ENCODE measurements around the gene PRR35.
A peak's percentile ranks its signal among the peaks of the same experiment; 100 is the strongest.

Gene PRR35

GRCh38 chr16:576823-577201 lies 16.6 kb downstream of the PRR35 start:
- TF ChIP-seq Cebpa-rat (IDR thresholded peaks at IDR 0.05) = no peak
- peaks cover 0 to 71% (median 49%) of the 10 kb centered on the region in 11 experiments; a peak in 18 of 22 replicates for H4K20me1 ChIP-seq
- H3K4me2 ChIP-seq = peak overlapping the region; percentile 47 to 90 (median 66)
- H3K9me3 ChIP-seq (replicated peaks in 1 of 11) = no peaks in the 10 kb centered on the region
- H3K4me3 ChIP-seq = peak overlapping the region in 2 of 10 experiments; percentile 2 to 3; a peak in 2 of 20 replicates
- peaks cover 12 to 60% (median 28%) of the 10 kb centered on the region in 11 experiments for H3K36me3 ChIP-seq
- H3K27ac ChIP-seq = peak overlapping the region in 3 of 11 experiments; percentile 46 to 53 (median 52); a peak in 5 of 22 replicates
- no peaks in the 10 kb centered on the region for H3K27me3 ChIP-seq
- H3K9ac ChIP-seq = peak overlapping the region in 10 of 11 experiments; percentile 37 to 75 (median 56); a peak in 14 of 22 replicates
- peaks cover 19 to 67% (median 48%) of the 10 kb centered on the region in 10 experiments for H3K4me1 ChIP-seq

DNA sequence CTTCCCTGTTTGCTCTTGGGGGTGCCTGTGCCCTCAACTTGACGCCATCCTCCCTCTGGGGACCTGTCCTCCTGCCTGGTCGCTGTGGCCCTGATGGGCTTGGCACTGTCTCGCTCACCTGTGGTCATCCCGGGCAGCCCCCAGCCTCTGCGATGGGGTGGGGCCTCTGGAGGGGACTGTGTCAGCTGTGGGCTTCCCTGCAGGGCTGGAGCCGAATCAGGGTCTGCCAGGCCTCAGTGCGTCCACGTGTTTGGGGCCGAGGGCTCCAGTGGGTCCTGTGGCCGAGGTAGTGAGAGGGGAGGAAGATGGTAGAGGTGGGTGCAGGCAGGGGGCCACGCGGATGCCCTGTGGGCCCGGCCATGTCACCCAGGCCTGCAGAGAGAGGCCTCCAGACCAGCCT lies 17.6 kb downstream of the PRR35 start:
- Histone ChIP-seq H3K4me3 (no peak overlapping the region), H3K9me3 (replicated peaks in 1 of 11) (no peaks in the 10 kb centered on the region), H3K27ac (peak overlapping the region in 1 of 11 experiments; percentile 9; a peak in 1 of 22 replicates), H3K9ac (peak overlapping the region in 4 of 11 experiments; percentile 3 to 56 (median 47); a peak in 9 of 22 replicates), H3K4me1 (peaks cover 19 to 62% (median 53%) of the 10 kb centered on the region in 10 experiments), H3K4me2 (peak overlapping the region in 8 of 11 experiments; percentile 26 to 89 (median 52); a peak in 11 of 22 replicates), H3K27me3 (no peaks in the 10 kb centered on the region), H4K20me1 (peaks cover 0 to 65% (median 40%) of the 10 kb centered on the region in 11 experiments; a peak in 17 of 22 replicates), H3K36me3 (peaks cover 9 to 50% (median 25%) of the 10 kb centered on the region in 11 experiments; a peak in 21 of 22 replicates)
- TF ChIP-seq Cebpa-rat (IDR thresholded peaks at IDR 0.05) = no peak

- H3K9me3 ChIP-seq (replicated peaks in 1 of 11) = no peaks in the 10 kb centered on the region
- peaks cover 0 to 65% (median 35%) of the 10 kb centered on the region in 11 experiments; a peak in 17 of 22 replicates for H4K20me1 ChIP-seq
- H3K36me3 ChIP-seq = peaks cover 9 to 44% (median 25%) of the 10 kb centered on the region in 11 experiments; a peak in 21 of 22 replicates
- TF ChIP-seq Cebpa-rat (IDR thresholded peaks at IDR 0.05) = no peak
- H3K4me2 ChIP-seq = peak overlapping the region in 9 of 11 experiments; percentile 26 to 89 (median 48); a peak in 13 of 22 replicates
- H3K27me3 ChIP-seq = no peaks in the 10 kb centered on the region
- H3K4me1 ChIP-seq = peaks cover 22 to 63% (median 57%) of the 10 kb centered on the region in 10 experiments
- no peak overlapping the region for H3K4me3 ChIP-seq
- peak overlapping the region in 5 of 11 experiments; percentile 3 to 56 (median 45); a peak in 7 of 22 replicates for H3K9ac ChIP-seq
- H3K27ac ChIP-seq = no peak overlapping the region
Observed at GRCh38 chr16:578232-578869, 18.2 kb downstream of the PRR35 start.

GRCh38 chr16:578870-579405 lies 18.7 kb downstream of the PRR35 start:
- peaks cover 28 to 69% (median 62%) of the 10 kb centered on the region in 10 experiments for H3K4me1 ChIP-seq
- H3K9me3 ChIP-seq (replicated peaks in 1 of 11) = no peaks in the 10 kb centered on the region

DNA sequence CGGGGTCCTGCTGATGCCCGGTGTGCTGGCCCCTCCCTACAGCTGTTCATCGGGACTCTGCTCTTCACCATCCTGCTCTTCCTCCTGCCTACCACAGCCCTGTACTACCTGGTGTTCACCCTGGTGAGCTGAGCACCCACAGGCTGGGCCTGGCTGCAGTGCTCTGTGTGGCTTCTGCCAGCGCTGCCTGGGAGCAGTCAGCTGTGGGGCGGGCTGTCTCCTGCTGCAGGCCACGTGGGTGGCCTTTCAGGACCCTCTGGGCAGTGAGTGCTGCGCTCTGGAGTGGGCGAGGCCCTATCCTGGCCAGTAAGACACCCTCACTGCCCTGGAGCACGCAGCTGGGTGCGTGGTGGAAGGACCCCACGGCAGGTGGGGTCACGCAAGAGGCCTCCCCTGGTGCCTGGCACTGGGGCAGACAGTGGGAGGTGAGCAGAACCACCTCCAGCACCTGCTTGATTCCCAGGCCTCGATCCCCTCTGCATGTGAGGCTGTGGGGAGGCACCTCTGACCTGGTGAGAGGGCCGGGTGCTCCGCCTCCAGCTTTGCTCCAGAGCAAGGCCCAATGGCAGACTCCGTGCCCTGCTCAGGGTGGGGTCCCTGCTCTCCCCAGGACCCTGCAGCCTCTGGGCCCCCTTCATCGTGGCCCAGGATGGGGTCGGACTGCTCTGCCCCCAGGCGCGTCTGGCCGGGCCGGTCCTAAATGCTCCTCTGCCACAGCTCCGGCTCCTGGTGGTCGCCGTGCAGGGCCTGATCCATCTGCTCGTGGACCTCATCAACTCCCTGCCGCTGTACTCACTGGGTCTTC lies 20.1 kb downstream of the PRR35 start:
- Histone ChIP-seq H3K27ac (no peak overlapping the region), H3K4me1 (peaks cover 28 to 66% (median 59%) of the 10 kb centered on the region in 10 experiments), H3K9me3 (replicated peaks in 1 of 11) (no peaks in the 10 kb centered on the region), H3K9ac (peak overlapping the region in 5 of 11 experiments; percentile 7 to 50 (median 24); a peak in 5 of 22 replicates), H3K27me3 (no peaks in the 10 kb centered on the region), H3K36me3 (peaks cover 0 to 24% (median 8%) of the 10 kb centered on the region in 11 experiments; a peak in 16 of 22 replicates), H3K4me2 (peak overlapping the region in 3 of 11 experiments; percentile 18 to 27 (median 26); a peak in 3 of 22 replicates), H4K20me1 (peaks cover 0 to 58% (median 26%) of the 10 kb centered on the region in 11 experiments; a peak in 16 of 22 replicates), H3K4me3 (no peak overlapping the region)
- TF ChIP-seq Cebpa-rat (IDR thresholded peaks at IDR 0.05) = no peak

More at GRCh38 chr16:578870-579405, 18.7 kb downstream of the PRR35 start:
- TF ChIP-seq Cebpa-rat (IDR thresholded peaks at IDR 0.05) = no peak
- Histone ChIP-seq H3K27ac (no peak overlapping the region), H3K4me2 (peak overlapping the region in 10 of 11 experiments; percentile 37 to 89 (median 58); a peak in 17 of 22 replicates), H3K36me3 (peaks cover 9 to 39% (median 22%) of the 10 kb centered on the region in 11 experiments; a peak in 21 of 22 replicates), H3K9ac (peak overlapping the region in 4 of 11 experiments; percentile 39 to 56 (median 47); a peak in 3 of 22 replicates), H3K4me3 (no peak overlapping the region; a peak in 1 of 20 replicates), H4K20me1 (peaks cover 0 to 65% (median 37%) of the 10 kb centered on the region in 11 experiments; a peak in 16 of 22 replicates), H3K27me3 (no peaks in the 10 kb centered on the region)

DNA sequence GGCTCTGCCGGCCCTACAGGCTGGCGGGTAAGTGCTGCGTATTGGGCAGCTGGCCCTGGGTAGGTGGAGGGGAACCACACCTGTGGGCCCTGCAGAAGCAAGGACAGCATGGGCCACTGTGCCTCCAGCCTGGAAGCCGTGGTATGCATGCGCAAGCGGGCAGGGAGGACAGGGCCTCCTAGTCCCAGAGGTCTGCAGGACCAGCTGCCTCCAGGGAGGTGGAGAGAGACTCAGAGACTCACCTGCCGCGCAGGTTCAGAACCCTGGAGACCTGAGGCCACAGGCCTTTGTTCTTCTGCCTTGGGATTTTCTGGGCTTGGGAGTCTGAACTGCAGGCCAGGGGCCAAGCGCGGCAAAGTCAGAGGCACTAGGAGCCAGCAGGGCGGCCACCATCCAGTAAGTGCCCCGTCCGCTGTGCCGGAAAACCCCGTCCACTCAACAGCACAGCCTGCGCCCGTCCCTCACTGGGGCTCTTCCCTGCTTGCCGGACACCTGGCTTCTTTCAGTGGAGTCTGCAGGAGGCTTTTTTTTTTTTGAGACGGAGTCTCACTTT lies 20.8 kb downstream of the PRR35 start:
- Histone ChIP-seq H3K27me3 (no peaks in the 10 kb centered on the region), H3K9me3 (replicated peaks in 1 of 11) (no peaks in the 10 kb centered on the region), H4K20me1 (peaks cover 0 to 58% (median 19%) of the 10 kb centered on the region in 11 experiments; a peak in 15 of 22 replicates), H3K4me2 (no peak overlapping the region), H3K9ac (no peak overlapping the region; a peak in 1 of 22 replicates), H3K4me1 (peaks cover 21 to 63% (median 52%) of the 10 kb centered on the region in 10 experiments), H3K36me3 (peaks cover 0 to 18% (median 1%) of the 10 kb centered on the region in 11 experiments; a peak in 9 of 22 replicates), H3K4me3 (no peak overlapping the region), H3K27ac (no peak overlapping the region)
- TF ChIP-seq Cebpa-rat (IDR thresholded peaks at IDR 0.05) = no peak

DNA sequence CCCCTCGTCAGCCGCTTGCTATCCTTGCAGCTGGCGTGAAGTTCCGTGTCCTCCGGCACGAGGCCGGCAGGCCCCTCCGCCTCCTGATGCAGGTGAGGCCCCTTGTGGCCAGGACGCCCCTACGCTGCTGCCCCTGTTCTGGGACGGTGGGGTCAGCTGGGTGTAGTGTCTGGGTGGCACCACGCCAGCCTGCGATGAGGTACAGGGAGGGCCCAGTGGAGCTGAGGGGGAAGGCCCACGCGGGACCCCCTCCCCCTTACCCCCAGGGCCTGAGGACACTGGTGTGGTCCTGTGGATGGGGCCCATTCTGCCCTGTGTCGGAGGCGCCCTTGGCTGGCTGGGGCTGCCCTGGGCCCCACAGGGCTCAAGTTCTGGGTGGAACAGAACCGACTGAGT lies 22.0 kb downstream of the PRR35 start:
- peaks cover 23 to 63% (median 54%) of the 10 kb centered on the region in 10 experiments for H3K4me1 ChIP-seq
- no peak overlapping the region for H3K27ac ChIP-seq
- H4K20me1 ChIP-seq = peaks cover 0 to 59% (median 23%) of the 10 kb centered on the region in 11 experiments; a peak in 13 of 22 replicates
- TF ChIP-seq Cebpa-rat (IDR thresholded peaks at IDR 0.05) = no peak
- no peak overlapping the region for H3K4me3 ChIP-seq
- H3K27me3 ChIP-seq = no peaks in the 10 kb centered on the region
- H3K4me2 ChIP-seq = peak overlapping the region in 1 of 11 experiments; percentile 88; a peak in 1 of 22 replicates
- H3K9me3 ChIP-seq (replicated peaks in 1 of 11) = no peaks in the 10 kb centered on the region
- H3K36me3 ChIP-seq = peaks cover 0 to 14% (median 0%) of the 10 kb centered on the region in 11 experiments; a peak in 2 of 22 replicates
- H3K9ac ChIP-seq = no peak overlapping the region; a peak in 2 of 22 replicates
